GM12892 (cell line): ENCODE results near the gene CEP57L1.

Source experiments
- POLR2A ChIP-seq: IDR thresholded peaks from 2 replicates; pipeline ENCODE4 v1.6.1; 2011; ENCODE audit warnings: low read depth, low read length, control low read depth
- POLR2AphosphoS5 ChIP-seq: IDR thresholded peaks from 2 replicates; pipeline ENCODE4 v1.6.1; 2011; ENCODE audit warnings: low read depth, low read length, control low read depth
- TAF1 ChIP-seq: IDR thresholded peaks from 2 replicates; pipeline ENCODE4 v1.6.1; 2011; ENCODE audit warnings: low read depth, mild to moderate bottlenecking, control low read depth, low read length, borderline replicate concordance

- TF ChIP-seq TAF1 (no peak), POLR2AphosphoS5 (no peak), POLR2A (no peak)
Measured at GRCh38 chr6:109202409-109203264, 107.3 kb downstream of the CEP57L1 start.
